ENCODE data around the gene TMEM259. TPM values are rescaled to one million over a fixed set of nuclear protein-coding genes. Genes with fewer than 3 reads are reported as not detected.

The TMEM259 gene
- total RNA-seq, 2 experiments from 2014 or later = 231 to 235 TPM

GRCh38 chr19:1006711-1007398 is 14.1 kb downstream of the TMEM259 start:
- Mint-ChIP-seq H3K4me1 (peaks cover 2% of the 10 kb centered on the region), H3K9me3 (no peaks in the 10 kb centered on the region), H3K36me3 (peaks cover 3% of the 10 kb centered on the region), H3K27me3 (peaks cover 4% of the 10 kb centered on the region), H3K27ac (no peak overlapping the region), H3K4me3 (no peak overlapping the region)
- DNase-seq (no peak), ATAC-seq (ENCODE audit: low read depth) (no peak)
- POLR2A ChIA-PET = no interaction called here

GRCh38 chr19:1004803-1005664 is 15.9 kb downstream of the TMEM259 start:
- Mint-ChIP-seq H3K27ac (no peak overlapping the region), H3K4me1 (peaks cover 4% of the 10 kb centered on the region), H3K36me3 (peaks cover 1% of the 10 kb centered on the region), H3K27me3 (peaks cover 11% of the 10 kb centered on the region), H3K9me3 (no peaks in the 10 kb centered on the region), H3K4me3 (no peak overlapping the region)
- ATAC-seq (ENCODE audit: low read depth) = no peak
- no peak for DNase-seq
- POLR2A ChIA-PET = interaction anchor here (1.6 kb wide), 1 partner anchor 21 kb away, joined by 3 read pairs; the partner anchor contains the start of gene WDR18

GRCh38 chr19:1004204-1004802 is 16.6 kb downstream of the TMEM259 start:
- peaks cover 4% of the 10 kb centered on the region for H3K4me1 Mint-ChIP-seq
- no peaks in the 10 kb centered on the region for H3K36me3 Mint-ChIP-seq
- H3K27me3 Mint-ChIP-seq = peaks cover 18% of the 10 kb centered on the region
- H3K27ac Mint-ChIP-seq = no peak overlapping the region
- H3K4me3 Mint-ChIP-seq = no peak overlapping the region
- DNase-seq = no peak
- POLR2A ChIA-PET = interaction anchor here (0.6 to 1.6 kb wide), 2 partner anchors 20 to 190 kb away, joined by 3 to 4 read pairs; partner anchors contain the start of gene WDR18
- ATAC-seq (ENCODE audit: low read depth) = no peak
- no peaks in the 10 kb centered on the region for H3K9me3 Mint-ChIP-seq

GRCh38 chr19:1003283-1003682 is 17.6 kb downstream of the TMEM259 start:
- no peaks in the 10 kb centered on the region for H3K36me3 Mint-ChIP-seq
- H3K4me3 Mint-ChIP-seq = no peak overlapping the region
- no peak for DNase-seq
- no peaks in the 10 kb centered on the region for H3K9me3 Mint-ChIP-seq
- H3K27ac Mint-ChIP-seq = no peak overlapping the region
- H3K27me3 Mint-ChIP-seq = peaks cover 27% of the 10 kb centered on the region
- H3K4me1 Mint-ChIP-seq = peaks cover 4% of the 10 kb centered on the region
- POLR2A ChIA-PET = interaction anchor here (0.9 kb wide), 1 partner anchor 36 kb away, joined by 5 read pairs; no protein-coding TSS in a partner anchor
- ATAC-seq (ENCODE audit: low read depth) = no peak

GRCh38 chr19:1002600-1002999 is 18.3 kb downstream of the TMEM259 start:
- H3K9me3 Mint-ChIP-seq = no peaks in the 10 kb centered on the region
- H3K36me3 Mint-ChIP-seq = no peaks in the 10 kb centered on the region
- peaks cover 4% of the 10 kb centered on the region for H3K4me1 Mint-ChIP-seq
- no peak overlapping the region for H3K4me3 Mint-ChIP-seq
- DNase-seq (no peak), ATAC-seq (ENCODE audit: low read depth) (no peak)
- peaks cover 34% of the 10 kb centered on the region for H3K27me3 Mint-ChIP-seq
- H3K27ac Mint-ChIP-seq = no peak overlapping the region
- POLR2A ChIA-PET = interaction anchor here (0.9 kb wide), 1 partner anchor 36 kb away, joined by 5 read pairs; no protein-coding TSS in a partner anchor

- POLR2A ChIA-PET = interaction anchor here (0.6 to 0.8 kb wide), 3 partner anchors 81 to 200 kb away, joined by 3 to 5 read pairs (median 3); no protein-coding TSS in a partner anchor
- no peaks in the 10 kb centered on the region for H3K9me3 Mint-ChIP-seq
- H3K36me3 Mint-ChIP-seq = no peaks in the 10 kb centered on the region
- H3K27ac Mint-ChIP-seq = no peak overlapping the region
- DNase-seq = peak; percentile 85
- ATAC-seq (ENCODE audit: low read depth) = peak; percentile 55
- H3K27me3 Mint-ChIP-seq = peaks cover 42% of the 10 kb centered on the region
- peaks cover 4% of the 10 kb centered on the region for H3K4me1 Mint-ChIP-seq
- H3K4me3 Mint-ChIP-seq = no peak overlapping the region
Observed at GRCh38 chr19:1001538-1002166, 19.3 kb downstream of the TMEM259 start.

- Mint-ChIP-seq H3K27ac (no peak overlapping the region), H3K4me1 (peaks cover 8% of the 10 kb centered on the region), H3K27me3 (peaks cover 47% of the 10 kb centered on the region), H3K9me3 (no peaks in the 10 kb centered on the region), H3K36me3 (no peaks in the 10 kb centered on the region), H3K4me3 (peak overlapping the region; percentile 25)
- DNase-seq (no peak), ATAC-seq (ENCODE audit: low read depth) (no peak)
- POLR2A ChIA-PET = interaction anchor here (0.6 to 0.8 kb wide), 5 partner anchors 22 to 416 kb away, joined by 3 to 5 read pairs (median 3); no protein-coding TSS in a partner anchor
Observed at GRCh38 chr19:1000591-1001537, 20.1 kb downstream of the TMEM259 start.

GRCh38 chr19:1000095-1000494 is 20.8 kb downstream of the TMEM259 start, which contains the start of gene GRIN3B:
Gene GRIN3B, plus strand, starts transcription at chr19:1000419. Its CDS starts 19 bp downstream, at chr19:1000438.
- DNase-seq = peak; percentile 69
- ATAC-seq (ENCODE audit: low read depth) = peak; percentile 40
- peaks cover 8% of the 10 kb centered on the region for H3K4me1 Mint-ChIP-seq
- no peaks in the 10 kb centered on the region for H3K9me3 Mint-ChIP-seq
- H3K36me3 Mint-ChIP-seq = no peaks in the 10 kb centered on the region
- H3K27me3 Mint-ChIP-seq = peaks cover 47% of the 10 kb centered on the region
- H3K27ac Mint-ChIP-seq = no peak within 1 kb of the TSS
- H3K4me3 Mint-ChIP-seq = peak within 1 kb of the TSS; percentile 25
- POLR2A ChIA-PET = no interaction called here

- Mint-ChIP-seq H3K4me3 (no peak overlapping the region), H3K4me1 (peaks cover 8% of the 10 kb centered on the region), H3K36me3 (no peaks in the 10 kb centered on the region), H3K27ac (no peak overlapping the region), H3K27me3 (peaks cover 47% of the 10 kb centered on the region), H3K9me3 (no peaks in the 10 kb centered on the region)
- POLR2A ChIA-PET = no interaction called here
- DNase-seq (no peak), ATAC-seq (ENCODE audit: low read depth) (no peak)
Observed at GRCh38 chr19:999379-999719, 21.6 kb downstream of the TMEM259 start.

GRCh38 chr19:998064-998463 is 22.9 kb downstream of the TMEM259 start:
- no peak for ATAC-seq (ENCODE audit: low read depth)
- Mint-ChIP-seq H3K9me3 (no peaks in the 10 kb centered on the region), H3K27me3 (peaks cover 47% of the 10 kb centered on the region), H3K4me1 (peaks cover 8% of the 10 kb centered on the region), H3K4me3 (no peak overlapping the region), H3K36me3 (no peaks in the 10 kb centered on the region), H3K27ac (no peak overlapping the region)
- POLR2A ChIA-PET = interaction anchor here (1.2 kb wide), 1 partner anchor 21 kb away, joined by 3 read pairs; no protein-coding TSS in a partner anchor
- DNase-seq = no peak

- H3K36me3 Mint-ChIP-seq = no peaks in the 10 kb centered on the region
- H3K4me3 Mint-ChIP-seq = peak overlapping the region; percentile 44
- DNase-seq = peak; percentile 69
- POLR2A ChIA-PET = interaction anchor here (1.0 to 1.8 kb wide), 6 partner anchors 12 to 83 kb away, joined by 3 to 6 read pairs (median 3); partner anchors contain the start of genes CNN2 and WDR18
- peaks cover 41% of the 10 kb centered on the region for H3K27me3 Mint-ChIP-seq
- H3K4me1 Mint-ChIP-seq = peaks cover 8% of the 10 kb centered on the region
- no peak overlapping the region for H3K27ac Mint-ChIP-seq
- ATAC-seq (ENCODE audit: low read depth) = peak; percentile 48
- no peaks in the 10 kb centered on the region for H3K9me3 Mint-ChIP-seq
Observed at GRCh38 chr19:996051-996838, 24.7 kb downstream of the TMEM259 start.

All from activated naive CD8-positive, alpha-beta T cell treated with anti-CD3 and anti-CD28 coated beads, Interleukin-2, amount 10 ng/mL, durations not matched to agents 7 days and 5 days (primary cell).